Panc1 (cell line): ENCODE data around the gene OR2V2. TPM values are rescaled to one million over a fixed set of nuclear protein-coding genes. Genes with fewer than 3 reads are reported as not detected.
"Not testable (repeated sequence)": the region's sequence is repeated elsewhere in the genome, so short reads cannot be mapped to it uniquely, and the experiment has no call there.

Source experiments
- ATAC-seq: fragments of 200-7000 bp; cut with Tn5 transposase; 2 replicates; pipeline ENCODE4 v1.9.1; 2020; ENCODE audit warnings: mild to moderate bottlenecking, moderate library complexity
- BruUV-seq: library from RNA; stranded (reverse); fragments of 400-500 nt; replicated peaks from 2 replicates; lab custom pipeline; 2021; lab: Mats Ljungman, UMichigan
- CTCF ChIA-PET: fragments of 300-600 bp; sonication (Branson Sonifier 250); formaldehyde crosslinking; loops from one replicate; lab custom pipeline; 2022; ENCODE audit warnings: antibody characterized with exemption; lab: Charles Lee
- POLR2A ChIA-PET: fragments of 300-600 bp; sonication (Branson Sonifier 250); formaldehyde crosslinking; loops from one replicate; lab custom pipeline; 2022; ENCODE audit warnings: antibody characterized with exemption; lab: Charles Lee
- DNase-seq: peaks from one replicate; pipeline ENCODE4 v3.0.0-alpha.2; 2010; ENCODE audit warnings: low read depth, low spot score
- H3K27ac ChIP-seq: 2 replicates; pipeline ENCODE4 v1.5.1; 2011; ENCODE audit warnings: mild to moderate bottlenecking, low read length, inconsistent platforms
- H3K27me3 ChIP-seq: fragments of 200-500 bp; sonication (Bioruptor generic); 2 replicates; pipeline ENCODE4 v1.6.0; 2014; ENCODE audit warnings: low read length, inconsistent platforms; ENCODE audit not compliant: control insufficient read depth, insufficient read depth
- H3K36me3 ChIP-seq: fragments of 200-500 bp; sonication (Bioruptor generic); 2 replicates; pipeline ENCODE4 v1.5.1; 2014; ENCODE audit warnings: inconsistent platforms, mild to moderate bottlenecking, low read length, moderate library complexity; ENCODE audit not compliant: control insufficient read depth, insufficient read depth
- H3K4me1 ChIP-seq: 2 replicates; pipeline ENCODE4 v1.5.1; 2011; ENCODE audit warnings: inconsistent platforms, mild to moderate bottlenecking, low read length, moderate library complexity; ENCODE audit not compliant: control insufficient read depth, insufficient read depth
- H3K4me3 ChIP-seq, 2 experiments: 2 replicates each; pipeline ENCODE4 v1.5.1; 2011 to 2012; ENCODE audit warnings: low read depth in 2 of 2, low read length in 2 of 2, mild to moderate bottlenecking in 2 of 2, inconsistent platforms in 1 of 2, moderate library complexity in 1 of 2
- H3K9me3 ChIP-seq: fragments of 200-500 bp; sonication (Bioruptor generic); 2 replicates; pipeline ENCODE4 v1.5.1; 2014; ENCODE audit warnings: low read depth, mild to moderate bottlenecking, inconsistent platforms, low read length, moderate library complexity; ENCODE audit not compliant: control insufficient read depth, insufficient read depth
- CTCF ChIP-seq: fragments of 450-650 bp; IDR thresholded peaks from 2 replicates; pipeline ENCODE4 v1.5.1; 2017; ENCODE audit warnings: mild to moderate bottlenecking
- in situ Hi-C: cut with HindIII; loops from 2 replicates; pipeline ENCODE4 v1.10.0; 2016; ENCODE audit warnings: low sequenced_read_pairs, low pct_unique_long_range_greater_than_20kb
- intact Hi-C: fragments of 100-400 bp; cut with micrococcal nuclease; formaldehyde crosslinking; loops from one replicate; pipeline ENCODE4 v1.10.0; 2022; ENCODE audit not compliant: unreplicated experiment
- total RNA-seq: library from RNA; stranded (reverse); gene quantifications from one replicate; pipeline ENCODE4 v1.2.1, GENCODE V29; 2021; ENCODE audit not compliant: unreplicated experiment

OR2V2 gene
- total RNA-seq, 1 experiment from 2014 or later: not detected

GRCh38 chr5:181101930-181102674, 45.3 kb upstream of the OR2V2 start:
- DNase-seq, H3K9me3 ChIP-seq, CTCF ChIA-PET, in situ Hi-C loops, H3K4me3 ChIP-seq, H3K36me3 ChIP-seq, POLR2A ChIA-PET, H3K27me3 ChIP-seq, H3K27ac ChIP-seq: not testable (repeated sequence)
- H3K4me1 ChIP-seq: peaks cover 11% of the 10 kb centered on the region
- peak; percentile 75 for ATAC-seq
- intact Hi-C loops: loop anchor here (10.0 kb wide), 1 partner anchor 53 kb away; no protein-coding TSS in a partner anchor
- BruUV-seq: TSS peak; percentile 99

GRCh38 chr5:181104259-181104568, 43.2 kb upstream of the OR2V2 start:
- BruUV-seq, in situ Hi-C loops, H3K27me3 ChIP-seq, H3K9me3 ChIP-seq, POLR2A ChIA-PET, CTCF ChIA-PET, H3K36me3 ChIP-seq, DNase-seq: not testable (repeated sequence)
- ATAC-seq: peak; percentile 36
- H3K4me3 ChIP-seq: peak overlapping the region; percentile 27 to 37
- intact Hi-C loops: loop anchor here (10.0 kb wide), 1 partner anchor 51 kb away; no protein-coding TSS in a partner anchor
- peak overlapping the region; percentile 84 for H3K27ac ChIP-seq
- H3K4me1 ChIP-seq: peaks cover 15% of the 10 kb centered on the region

DNA sequence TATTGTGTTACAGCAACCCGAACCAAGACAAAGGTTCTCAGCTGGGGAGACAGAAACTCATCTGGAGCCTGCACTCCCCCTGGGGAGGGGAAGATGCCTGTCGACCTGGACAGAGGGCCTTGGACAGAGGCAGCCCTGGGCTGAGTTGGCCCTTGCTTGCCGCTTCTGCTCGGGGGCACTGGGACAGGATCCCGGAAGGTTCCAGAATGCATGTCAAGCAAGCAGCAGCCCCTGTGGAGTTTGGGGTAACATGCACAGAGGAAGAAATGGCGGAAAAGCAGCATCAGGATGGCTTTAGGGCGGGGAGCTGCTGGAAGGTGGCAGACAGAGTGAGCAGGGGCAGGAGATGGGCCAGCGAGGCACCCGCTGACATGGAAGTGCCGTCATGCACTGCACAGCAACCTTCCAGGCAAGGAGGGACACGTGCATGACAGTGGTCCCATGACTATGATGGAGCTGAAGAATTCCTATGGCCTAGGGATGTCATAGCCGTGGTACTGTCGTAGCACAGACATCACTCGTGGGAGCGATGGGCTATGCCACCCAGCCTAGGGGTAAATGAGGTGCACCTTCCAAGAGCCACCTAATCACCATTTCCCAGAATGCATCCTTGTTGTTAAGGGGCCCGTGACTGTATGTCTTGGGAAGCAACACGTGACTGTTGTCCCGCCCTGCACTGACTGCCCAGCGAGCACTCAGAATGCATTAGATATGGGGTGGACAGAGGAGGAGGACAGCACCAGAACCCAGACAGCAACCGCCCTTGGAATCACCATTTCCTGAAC, 42.6 kb upstream of the OR2V2 start:
- CTCF ChIA-PET, ATAC-seq, H3K36me3 ChIP-seq, POLR2A ChIA-PET, H3K9me3 ChIP-seq, H3K4me3 ChIP-seq, in situ Hi-C loops, BruUV-seq, DNase-seq, H3K27me3 ChIP-seq: not testable (repeated sequence)
- intact Hi-C loops: loop anchor here (10.0 kb wide), 1 partner anchor 50 kb away; no protein-coding TSS in a partner anchor
- H3K4me1 ChIP-seq: peaks cover 17% of the 10 kb centered on the region
- peak overlapping the region; percentile 84 for H3K27ac ChIP-seq

GRCh38 chr5:181105391-181106025, 41.9 kb upstream of the OR2V2 start:
- peaks cover 17% of the 10 kb centered on the region for H3K4me1 ChIP-seq
- no peaks in the 10 kb centered on the region for H3K36me3 ChIP-seq
- ATAC-seq (no peak), DNase-seq (no peak)
- no peaks in the 10 kb centered on the region for H3K9me3 ChIP-seq
- POLR2A ChIA-PET: no interaction called here
- intact Hi-C loops (loop anchor here (10.0 kb wide), 1 partner anchor 49 kb away; no protein-coding TSS in a partner anchor), in situ Hi-C loops (no loop called here)
- no peak overlapping the region for H3K4me3 ChIP-seq
- no TSS peak for BruUV-seq
- no peaks in the 10 kb centered on the region for H3K27me3 ChIP-seq
- TF ChIP-seq CTCF: no peak
- CTCF ChIA-PET: no interaction called here
- peak overlapping the region; percentile 44; the same call in 1 of the 2 replicates for H3K27ac ChIP-seq
